Testis (tissue), 2 donors: Measurements from ENCODE around the gene PRMT9.

Source experiments
- CTCF ChIP-seq, 3 experiments: fragments of 450-650 bp in 2 of 3; fragments of 200-600 bp in 1 of 3; sonication (generic) in 1 of 3; IDR thresholded peaks; one replicate each; pipeline ENCODE4 v1.5.1; 2016 to 2019; ENCODE audit warnings: antibody characterized with exemption in 3 of 3, mild to moderate bottlenecking in 2 of 3, moderate library complexity in 1 of 3
- POLR2A ChIP-seq: fragments of 450-650 bp; IDR thresholded peaks from one replicate; pipeline ENCODE4 v1.6.1; 2017; ENCODE audit warnings: antibody characterized with exemption, mild to moderate bottlenecking, moderate library complexity

GRCh38 chr4:147717878-147718277, 33.9 kb upstream of the PRMT9 start:
- TF ChIP-seq POLR2A, result no peak
- no peak for TF ChIP-seq CTCF (IDR thresholded peaks at IDR 0.05)
